GM21367 (cell line): ENCODE data around the gene GOLGA2.
A peak's percentile ranks its signal among the peaks of the same experiment; 100 is the strongest.
"Not testable (repeated sequence)": the region's sequence is repeated elsewhere in the genome, so short reads cannot be mapped to it uniquely, and the experiment has no call there.

ENCODE experiments used
- ATAC-seq: cut with Tn5 transposase; IDR thresholded peaks from one replicate; pipeline ENCODE4 v1.9.1; 2021; ENCODE audit not compliant: unreplicated experiment

The GOLGA2 gene

GRCh38 chr9:128244091-128244836 lies 31.5 kb downstream of the GOLGA2 start:
- ATAC-seq = no peak

DNA sequence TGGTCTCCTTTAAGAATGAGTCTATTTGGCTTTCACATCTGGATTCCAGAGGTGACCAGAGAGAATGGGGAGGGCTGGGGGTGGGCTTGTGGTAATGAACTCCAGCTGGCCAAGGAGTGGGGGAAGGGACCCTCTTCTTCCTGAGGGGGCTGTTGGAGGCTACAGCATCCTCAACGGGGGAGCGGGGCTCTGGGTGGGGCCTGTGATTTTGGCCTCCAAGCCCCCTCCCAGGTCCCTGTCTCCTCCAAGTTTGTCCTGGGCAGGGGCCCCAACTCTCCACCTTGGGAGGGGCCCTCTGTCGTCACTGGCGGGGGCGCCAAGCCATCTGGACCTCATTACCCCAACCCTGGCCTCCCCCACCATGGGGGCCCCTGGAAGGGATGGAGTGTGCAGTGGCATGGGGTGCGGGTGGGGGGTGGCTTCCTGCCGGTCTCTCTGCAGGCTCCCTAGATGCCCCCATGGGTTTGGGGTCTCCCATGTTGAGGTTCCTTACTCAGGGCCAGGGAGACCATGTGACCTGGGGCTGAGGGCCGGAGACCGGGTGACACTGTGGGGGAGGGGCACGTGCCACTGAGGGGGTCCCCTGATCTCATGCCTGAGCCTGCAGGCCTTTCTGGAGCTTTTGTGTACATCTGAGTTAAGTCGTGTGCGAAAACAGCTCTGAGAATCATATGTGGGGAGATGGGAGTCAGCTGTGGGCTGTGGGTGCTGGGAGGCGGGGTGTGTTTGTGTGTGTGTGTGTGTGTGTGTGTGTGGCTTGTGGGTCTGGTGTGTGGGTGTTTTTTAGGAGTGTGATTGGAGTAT lies 32.4 kb downstream of the GOLGA2 start:
- no peak for ATAC-seq

GRCh38 chr9:128242828-128243214 lies 33.0 kb downstream of the GOLGA2 start:
- ATAC-seq = no peak

DNA sequence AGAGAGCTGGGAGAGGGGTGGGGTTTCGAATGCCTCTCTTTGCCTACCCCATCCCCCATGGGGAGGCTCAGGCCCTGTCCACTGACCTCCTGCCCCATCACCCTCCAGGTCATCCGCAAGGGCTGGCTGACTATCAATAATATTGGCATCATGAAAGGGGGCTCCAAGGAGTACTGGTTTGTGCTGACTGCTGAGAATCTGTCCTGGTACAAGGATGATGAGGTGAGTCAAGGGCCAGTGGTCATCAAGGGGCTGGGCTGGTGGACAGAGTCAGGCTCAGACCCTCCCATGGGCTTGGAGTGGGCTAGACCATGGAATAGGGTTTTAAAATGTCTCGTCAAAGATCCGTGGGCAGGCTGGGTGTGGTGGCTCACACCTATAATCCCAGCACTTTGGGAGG lies 33.7 kb downstream of the GOLGA2 start:
- ATAC-seq = no peak

DNA sequence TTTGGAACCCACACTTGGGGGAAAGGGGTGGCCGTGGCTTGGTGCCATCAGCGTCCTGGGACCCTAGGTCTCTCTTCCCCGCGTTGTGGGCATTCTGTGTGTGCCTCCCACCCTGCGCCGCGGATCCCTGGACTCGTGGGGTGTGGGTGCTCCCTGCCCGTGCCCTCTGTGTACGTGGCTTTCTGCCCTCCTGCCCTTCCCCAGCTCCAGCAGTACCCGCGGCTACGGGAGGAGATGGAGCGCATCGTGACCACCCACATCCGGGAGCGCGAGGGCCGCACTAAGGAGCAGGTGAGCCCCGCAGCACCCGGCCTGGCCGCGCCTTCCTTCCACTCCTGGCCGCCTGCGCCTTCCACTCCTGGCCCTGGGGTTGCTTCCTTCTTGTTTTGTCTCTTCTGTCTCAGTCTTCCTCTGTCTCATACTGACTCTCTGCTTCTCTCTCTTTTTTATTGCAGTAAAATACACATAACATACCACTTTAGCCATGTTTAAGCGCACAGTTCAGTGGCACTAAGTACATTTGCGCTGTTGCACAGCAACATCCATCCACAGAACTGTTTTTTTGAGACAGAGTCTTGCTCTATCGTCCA lies 41.9 kb downstream of the GOLGA2 start:
- ATAC-seq = no peak

DNA sequence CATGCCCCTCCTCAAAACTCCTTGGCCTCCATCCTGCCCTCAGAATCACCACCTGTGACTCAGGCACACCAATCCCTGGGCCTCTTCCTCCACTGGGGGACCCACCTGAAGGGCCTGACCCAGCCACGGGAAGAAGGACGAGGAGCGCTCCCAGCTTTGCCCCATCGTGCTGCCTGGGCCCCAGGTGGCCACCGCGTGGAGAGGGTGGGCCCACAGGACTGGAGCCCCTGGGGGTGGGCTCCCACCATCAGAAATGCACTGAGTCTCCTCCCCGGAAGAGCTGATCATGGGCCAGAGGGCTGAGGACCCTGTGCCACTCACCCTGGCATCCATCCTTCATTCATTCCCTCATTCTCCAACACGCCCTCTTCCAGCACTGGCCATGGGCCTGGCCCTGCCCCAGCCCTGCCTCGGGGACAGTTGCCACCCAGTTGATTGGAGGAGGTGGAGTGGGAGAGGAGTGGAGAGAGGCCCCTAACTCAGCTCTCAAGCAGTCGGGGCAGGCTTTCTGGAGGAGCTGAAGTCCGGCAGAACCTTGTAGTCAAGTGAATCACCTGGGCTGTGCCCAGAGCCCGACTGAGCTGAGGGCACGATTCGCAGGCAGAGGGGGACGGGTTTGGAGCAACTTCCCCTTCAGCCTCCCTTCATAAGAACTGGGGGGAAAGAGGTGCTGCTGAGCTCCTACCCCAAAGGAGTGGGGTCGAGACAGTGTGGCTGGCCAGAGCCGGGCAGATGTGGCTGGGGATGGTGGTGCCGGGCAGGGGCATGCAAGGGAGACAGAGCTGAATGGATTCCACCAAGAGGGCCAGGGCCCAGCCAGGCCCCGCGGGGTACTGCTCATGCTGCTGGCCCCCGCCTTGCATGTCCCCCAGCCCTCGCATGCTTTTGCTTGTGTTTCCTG lies 43.0 kb downstream of the GOLGA2 start:
- ATAC-seq = no peak

- ATAC-seq = no peak
These were observed 43.9 kb downstream of the GOLGA2 start for GRCh38 chr9:128231638-128232527.

DNA sequence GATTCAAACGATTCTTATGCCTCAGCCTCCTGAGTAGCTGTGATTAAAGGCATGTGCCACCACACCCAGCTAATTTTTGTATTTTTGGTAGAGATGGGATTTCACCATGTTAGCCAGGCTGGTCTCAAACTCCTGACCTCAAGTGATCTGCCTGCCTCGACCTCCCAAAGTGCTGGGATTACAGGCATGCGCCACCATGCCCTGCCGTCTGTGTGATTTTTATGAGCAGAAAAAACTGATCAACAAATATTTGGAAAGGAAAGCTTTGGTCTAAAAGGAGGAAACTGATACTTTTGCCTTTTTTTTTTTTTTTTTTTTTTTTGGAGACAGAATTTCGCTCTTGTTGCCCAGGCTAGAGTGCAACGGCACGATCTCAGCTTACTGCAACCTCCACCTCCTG lies 44.9 kb downstream of the GOLGA2 start:
- not testable (repeated sequence) for ATAC-seq

- ATAC-seq = no peak
These were observed 49.4 kb downstream of the GOLGA2 start for GRCh38 chr9:128226412-128226801.

DNA sequence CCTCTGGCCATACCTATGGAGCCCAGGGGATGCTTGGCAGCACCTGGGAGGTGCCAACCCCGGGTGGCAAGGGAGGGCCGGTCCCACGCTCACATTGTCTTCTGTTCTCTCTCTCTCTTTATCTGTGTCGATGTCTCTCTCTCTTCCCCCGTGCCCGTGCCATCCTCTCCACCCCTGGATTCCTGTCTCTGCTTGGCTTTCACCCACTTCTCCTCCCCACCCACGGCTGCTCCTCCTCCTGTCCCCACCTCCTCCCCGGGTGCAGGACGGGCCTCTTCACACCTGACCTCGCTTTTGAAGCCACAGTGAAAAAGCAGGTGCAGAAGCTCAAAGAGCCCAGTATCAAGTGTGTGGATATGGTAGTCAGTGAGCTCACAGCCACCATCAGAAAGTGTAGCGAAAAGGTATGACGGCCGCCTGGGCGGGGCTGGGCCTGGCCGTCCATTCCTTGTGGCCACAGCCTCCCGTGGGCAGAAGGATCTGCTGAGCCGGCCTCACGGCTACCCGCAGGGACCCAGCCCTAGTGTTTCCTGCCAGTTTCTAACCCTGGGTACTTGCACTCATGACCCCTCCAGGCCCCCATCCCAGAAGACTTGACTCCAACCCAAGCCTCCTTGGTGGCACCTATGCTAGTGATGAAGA lies 49.9 kb downstream of the GOLGA2 start:
- no peak for ATAC-seq

DNA sequence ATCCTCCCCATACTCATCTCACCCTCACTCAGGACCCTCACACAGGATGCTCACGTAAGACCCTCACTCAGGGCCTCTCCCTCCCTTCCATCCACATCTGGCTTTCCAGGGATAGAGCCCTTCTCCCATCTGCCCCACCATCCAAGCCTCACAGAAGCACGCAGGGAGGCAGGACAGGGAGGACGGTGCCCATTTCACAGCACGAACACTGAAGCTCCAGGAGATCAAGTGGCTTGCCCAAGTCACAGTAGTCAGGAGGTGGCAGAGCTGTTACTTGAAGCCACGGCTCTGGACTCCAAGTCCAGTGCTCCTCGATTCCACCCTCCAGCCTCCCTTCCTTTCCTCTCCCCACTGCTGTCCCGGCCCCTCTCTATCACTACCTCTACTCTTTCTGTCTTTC lies 50.9 kb downstream of the GOLGA2 start:
- ATAC-seq = no peak

DNA sequence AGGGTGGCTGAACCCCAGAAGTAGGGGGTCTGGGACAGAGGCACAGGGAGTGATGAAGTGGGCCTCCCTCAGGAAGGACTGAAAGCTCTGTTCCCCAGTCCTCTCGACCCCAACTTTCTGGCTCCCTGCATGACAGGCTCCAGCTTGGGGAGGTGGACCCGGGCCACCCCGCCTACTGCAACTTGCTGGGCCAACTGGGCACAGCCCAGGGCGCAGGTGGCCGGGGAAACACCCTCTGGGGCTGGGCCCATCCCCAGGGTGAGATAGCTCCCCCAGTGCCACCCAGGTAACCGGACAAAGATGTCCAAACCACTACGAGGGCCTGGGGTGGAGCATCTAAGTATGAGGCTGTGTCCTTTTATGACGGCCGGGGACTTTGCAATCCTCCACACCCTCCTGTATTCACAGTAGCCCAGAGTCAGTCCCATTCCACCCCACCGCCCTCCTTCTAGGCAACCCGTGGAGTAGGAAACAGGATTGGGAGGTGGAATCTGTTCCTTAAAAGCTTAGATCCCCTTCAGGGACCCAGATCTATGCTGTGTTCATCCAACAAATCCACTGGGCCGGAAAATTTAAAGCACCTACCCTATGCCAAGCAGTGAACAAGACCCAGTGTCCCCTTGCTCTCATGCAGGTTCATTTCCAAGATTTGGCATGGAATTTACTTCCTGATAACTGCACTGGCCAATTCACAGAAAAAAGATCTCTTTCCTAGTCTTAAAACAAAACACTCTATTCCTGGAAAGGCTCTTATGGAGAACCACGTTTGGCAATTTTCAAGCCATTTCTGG lies 52.7 kb downstream of the GOLGA2 start:
- no peak for ATAC-seq

DNA sequence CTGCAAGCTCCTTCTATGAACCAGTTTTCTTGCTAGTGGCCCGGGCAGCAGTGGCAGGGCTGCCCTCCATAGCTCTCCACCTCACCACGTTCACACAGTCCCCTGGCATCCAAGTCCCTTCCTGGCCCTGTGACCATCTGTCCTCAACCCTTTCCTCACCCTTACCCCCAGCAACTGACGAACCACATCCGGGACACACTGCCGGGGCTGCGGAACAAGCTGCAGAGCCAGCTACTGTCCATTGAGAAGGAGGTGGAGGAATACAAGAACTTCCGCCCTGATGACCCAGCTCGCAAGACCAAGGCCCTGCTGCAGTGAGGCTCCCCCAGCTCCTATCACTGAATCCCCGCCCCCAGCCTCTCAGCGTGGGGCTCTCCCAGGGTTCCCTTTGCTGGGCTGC lies 53.8 kb downstream of the GOLGA2 start:
- no peak for ATAC-seq

DNA sequence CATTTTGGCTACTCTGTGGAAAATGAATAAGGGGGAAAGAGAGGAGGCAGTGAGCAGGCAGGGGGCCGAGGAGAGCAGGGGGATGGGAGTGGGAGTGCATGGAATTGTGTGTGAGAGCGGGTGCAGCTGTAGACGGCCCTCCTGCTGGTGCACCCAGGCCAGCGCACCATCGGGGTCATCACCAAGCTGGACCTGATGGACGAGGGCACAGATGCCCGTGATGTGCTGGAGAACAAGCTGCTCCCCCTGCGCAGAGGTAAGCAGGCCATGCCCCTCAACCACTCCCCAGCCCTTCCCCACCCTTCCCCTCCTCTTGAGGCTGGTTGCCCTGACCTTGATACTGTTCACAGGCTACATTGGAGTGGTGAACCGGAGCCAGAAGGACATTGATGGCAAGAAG lies 56.0 kb downstream of the GOLGA2 start:
- no peak for ATAC-seq

GRCh38 chr9:128218518-128219389 lies 57.1 kb downstream of the GOLGA2 start:
- peak; percentile 75 for ATAC-seq

GRCh38 chr9:128218172-128218517 lies 57.7 kb downstream of the GOLGA2 start:
- ATAC-seq = no peak

DNA sequence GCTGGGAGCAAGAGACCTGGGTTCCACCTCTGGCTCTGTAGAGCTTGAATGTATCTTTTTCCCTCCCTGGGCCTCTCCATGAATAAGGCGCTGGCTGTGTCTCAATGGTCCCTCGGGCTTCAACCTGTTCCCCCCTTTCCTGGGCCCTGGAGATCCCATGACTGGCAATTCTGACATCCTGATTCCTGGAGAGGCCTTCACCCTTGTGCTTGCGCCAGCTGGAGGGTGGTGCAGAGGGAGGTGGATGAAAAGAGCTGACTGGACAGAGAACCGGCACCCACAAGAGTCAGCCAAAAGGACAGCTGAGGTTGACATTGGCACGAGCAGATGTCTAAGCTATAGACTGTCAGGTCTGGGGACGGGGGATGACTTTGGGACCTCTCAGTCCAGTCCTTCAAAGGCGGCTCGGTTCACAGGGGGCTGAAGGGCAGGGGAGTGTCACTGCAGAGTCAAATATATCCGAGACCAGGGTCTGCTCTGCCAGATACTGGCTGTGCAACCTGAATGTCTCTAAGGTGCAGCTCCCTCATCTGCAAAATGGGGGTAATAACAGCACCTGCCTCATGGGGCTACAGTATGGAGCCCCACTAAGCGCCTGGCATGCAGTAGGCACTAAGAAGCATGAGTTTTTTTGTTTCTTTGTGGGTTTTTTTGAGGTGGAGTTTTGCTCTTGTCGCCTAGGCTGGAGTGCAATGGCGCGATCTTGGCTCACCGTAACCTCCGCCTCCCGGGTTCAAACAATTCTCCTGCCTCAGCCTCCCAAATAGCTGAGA lies 58.8 kb downstream of the GOLGA2 start:
- ATAC-seq = no peak
